CD4-positive, alpha-beta T cell treated with Interleukin-6 for 4 hours (primary cell): ENCODE data around the gene CAMSAP1.

ENCODE experiments used
- DNase-seq: peaks from one replicate; pipeline ENCODE4 v3.0.0-alpha.2; 2020; ENCODE audit warnings: mixed read lengths

The CAMSAP1 gene

DNA sequence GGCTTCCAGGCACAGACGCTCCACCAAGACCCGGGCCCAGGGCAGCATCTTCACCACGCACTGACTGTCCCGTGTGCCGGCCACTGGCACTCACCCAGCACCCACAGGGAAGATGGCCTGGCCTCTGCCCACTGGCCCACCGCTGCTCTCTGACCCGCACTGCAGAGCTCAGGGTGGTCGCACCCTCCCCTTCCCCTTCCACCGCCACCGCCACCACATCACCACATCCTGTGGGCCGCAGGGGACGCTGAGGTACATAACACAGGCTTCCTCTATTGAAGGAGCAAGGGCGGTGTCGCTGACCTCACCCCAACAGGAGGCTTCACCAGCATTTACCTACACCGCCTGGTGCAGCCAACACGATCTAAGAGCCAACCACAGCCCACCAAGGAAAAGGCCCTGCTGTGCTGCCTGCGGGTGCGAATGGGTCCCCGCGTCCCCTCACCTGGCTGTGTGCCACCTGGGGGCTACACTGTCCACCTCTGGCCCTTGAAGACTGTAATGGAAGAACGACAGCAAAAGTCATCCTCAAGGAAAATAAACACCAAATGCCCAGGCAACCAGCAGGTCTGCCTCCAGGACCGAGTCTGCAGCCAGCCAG, 101.8 kb downstream of the CAMSAP1 start:
- no peak for DNase-seq

DNA sequence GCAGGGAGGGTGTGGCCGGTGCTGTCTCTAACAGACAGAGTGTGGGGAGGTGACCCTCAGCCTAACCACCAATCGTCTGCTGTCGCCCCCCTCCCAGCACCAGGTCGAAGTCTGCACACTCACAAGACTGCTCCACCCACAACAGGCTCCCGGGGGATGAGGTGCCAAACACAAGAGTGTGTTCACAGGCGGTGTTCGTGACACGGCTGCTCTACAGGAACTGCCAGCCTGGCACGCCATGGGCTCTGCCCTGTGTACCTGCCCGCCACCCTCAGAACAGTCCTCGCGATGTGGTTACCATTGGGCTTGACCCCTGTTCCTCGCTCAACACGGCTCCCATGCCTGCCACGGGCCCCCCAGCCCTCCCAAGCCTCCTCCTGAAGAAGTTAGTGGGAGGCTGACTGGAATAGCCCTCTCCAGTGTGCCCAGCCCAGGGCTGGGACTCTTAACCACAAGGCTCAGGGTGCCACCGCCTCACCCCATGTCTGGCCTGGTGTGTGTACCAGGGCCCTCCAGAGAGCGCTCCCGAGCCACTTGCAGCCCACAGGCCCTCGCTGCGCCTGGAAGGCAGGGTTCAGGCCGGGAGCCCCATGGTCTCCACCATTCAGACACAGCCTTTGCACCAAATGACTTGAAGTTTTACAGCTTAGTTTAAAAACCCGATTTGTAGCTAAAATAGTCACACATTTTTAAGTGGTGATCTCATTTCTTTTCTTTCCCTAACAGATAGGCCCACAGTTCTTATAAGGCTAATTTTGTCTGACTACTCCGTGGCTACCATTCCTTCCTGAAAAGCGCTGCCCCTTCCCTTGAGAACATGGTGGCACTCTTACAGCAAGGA, 102.5 kb downstream of the CAMSAP1 start:
- DNase-seq: no peak

DNA sequence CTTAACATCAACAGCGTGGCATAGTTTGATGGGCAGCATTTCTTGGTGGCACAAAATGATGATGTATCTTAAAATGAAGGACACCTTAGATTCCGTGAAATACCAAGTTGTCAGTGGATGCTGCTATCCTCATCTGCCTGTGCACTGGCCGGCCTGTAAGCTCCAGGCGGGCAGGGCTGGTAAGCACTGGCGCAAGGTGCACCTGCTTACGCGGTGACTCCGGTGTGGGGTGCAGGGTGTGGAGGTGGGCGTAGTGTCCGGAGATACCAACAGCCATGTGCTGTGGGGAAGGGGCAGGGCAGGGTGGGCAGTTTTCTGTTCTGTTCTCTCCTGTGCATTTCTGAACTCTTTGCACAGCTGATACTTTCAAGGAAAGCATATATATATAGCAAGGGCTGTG, 103.9 kb downstream of the CAMSAP1 start:
- no peak for DNase-seq

DNA sequence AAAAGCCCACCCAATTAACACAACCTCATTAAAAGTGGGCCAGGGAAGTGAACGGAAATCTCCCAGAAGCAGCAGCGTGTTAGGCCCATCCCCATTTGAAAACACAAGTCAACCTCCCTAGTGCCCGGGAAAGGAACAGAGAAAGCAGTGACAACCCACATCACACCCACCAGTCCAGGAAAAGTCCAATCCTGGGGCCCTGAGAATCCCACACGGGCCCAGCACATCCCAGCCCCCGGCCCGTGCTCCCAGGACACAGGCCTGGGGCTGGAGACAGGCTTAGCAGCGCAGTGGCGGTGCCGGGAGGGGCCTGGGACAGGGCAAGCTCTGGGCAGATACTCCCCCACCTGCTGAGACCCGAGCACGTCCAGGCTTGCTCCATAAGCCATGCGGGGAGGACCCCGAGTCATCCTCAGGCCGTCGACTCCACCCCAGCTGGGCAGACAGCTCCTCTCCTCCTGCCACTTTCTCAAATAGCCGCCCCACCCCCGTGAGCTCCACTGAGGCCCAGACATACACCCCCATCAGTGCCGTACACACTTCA, 104.4 kb downstream of the CAMSAP1 start:
- no peak for DNase-seq

DNA sequence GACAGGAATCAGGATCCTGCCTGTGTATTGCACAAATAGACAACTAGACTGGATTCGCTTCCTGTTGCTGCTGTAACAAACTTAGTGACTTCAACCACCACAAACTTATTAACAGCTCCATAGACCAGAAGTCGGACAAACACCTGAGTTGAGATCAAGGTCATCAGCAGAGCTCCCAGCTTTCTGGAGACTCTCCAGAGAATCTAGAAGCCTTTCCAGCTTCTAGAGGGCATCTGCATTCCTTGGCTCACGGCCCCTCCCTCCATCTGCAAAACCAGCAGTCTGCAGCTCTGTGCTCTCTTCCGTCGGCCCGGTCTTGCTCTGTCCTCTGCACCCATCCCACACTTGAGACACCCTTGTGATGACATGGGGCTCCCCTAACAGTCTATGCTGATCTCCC, 106.3 kb downstream of the CAMSAP1 start:
- no peak for DNase-seq

DNA sequence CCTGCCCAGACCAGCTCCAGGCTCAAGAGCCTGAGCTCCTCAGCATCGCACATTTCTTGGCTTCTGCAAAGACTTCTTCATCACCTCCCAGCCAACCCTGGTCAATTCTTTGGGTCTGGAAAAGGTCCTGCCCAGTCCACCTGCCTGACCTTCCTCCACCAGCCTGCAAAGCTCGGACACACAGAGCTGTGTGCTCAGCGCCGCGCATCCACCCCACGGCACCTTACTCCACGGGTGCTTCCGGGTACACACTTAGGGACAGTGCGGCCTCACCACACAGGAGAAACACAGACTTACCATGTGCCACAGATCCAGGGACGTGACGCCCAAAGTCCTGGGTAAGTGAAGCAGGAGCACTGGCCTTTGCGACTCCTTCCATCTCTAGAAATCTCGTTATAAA, 108.1 kb downstream of the CAMSAP1 start:
- no peak for DNase-seq

DNA sequence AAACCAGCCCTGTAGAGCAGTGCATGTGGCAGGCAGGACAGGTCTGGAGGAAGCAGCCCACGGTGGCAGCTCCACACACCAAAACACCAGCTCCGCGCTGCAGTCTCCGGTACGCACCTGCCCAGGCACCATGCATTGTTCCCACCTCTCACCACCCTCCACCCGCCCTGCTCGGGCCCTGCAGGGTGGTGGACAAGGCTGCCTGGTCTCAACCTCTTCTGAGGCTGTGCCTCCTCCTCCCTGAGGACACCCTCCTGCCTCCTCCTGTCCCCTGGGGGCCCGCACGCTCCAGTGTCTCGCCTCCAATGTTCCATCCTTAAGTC, 109.1 kb downstream of the CAMSAP1 start:
- no peak for DNase-seq

DNA sequence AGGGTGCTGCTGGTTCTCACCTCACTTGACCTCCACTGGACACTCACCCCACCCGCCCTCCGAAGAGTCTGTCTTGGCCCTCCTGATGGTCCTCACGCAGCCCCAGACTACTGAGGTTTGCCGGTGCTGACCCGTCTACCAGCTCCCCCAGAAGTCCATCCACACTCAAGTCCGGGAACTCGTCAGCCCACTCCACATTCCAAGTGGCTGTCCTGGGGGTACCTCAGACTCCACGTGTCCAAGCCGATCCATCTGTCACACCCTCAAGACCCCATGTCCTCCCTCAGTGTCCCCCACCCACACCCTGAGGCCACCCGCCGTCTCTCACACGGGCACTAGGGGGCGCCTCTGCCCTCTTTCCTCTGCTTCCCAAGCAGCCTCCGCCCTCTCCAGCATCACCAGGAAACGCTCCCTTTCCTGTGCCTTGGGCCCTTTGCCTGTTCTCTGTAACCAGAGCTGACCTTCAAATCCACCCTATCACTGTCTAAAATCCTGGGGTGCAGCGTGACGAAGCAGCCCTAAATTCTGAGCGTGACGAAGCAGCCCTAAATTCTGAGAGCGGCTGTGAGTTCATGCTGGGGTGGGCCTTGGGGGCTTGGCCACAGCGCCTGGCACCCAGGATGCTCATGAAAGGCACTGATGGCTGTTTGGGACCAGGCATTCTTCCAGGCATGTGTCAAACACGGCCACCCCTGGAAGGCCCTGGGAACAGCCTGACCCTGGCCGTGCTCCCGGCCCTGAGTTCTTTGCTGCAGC, 109.7 kb downstream of the CAMSAP1 start:
- peak; percentile 24 for DNase-seq

DNA sequence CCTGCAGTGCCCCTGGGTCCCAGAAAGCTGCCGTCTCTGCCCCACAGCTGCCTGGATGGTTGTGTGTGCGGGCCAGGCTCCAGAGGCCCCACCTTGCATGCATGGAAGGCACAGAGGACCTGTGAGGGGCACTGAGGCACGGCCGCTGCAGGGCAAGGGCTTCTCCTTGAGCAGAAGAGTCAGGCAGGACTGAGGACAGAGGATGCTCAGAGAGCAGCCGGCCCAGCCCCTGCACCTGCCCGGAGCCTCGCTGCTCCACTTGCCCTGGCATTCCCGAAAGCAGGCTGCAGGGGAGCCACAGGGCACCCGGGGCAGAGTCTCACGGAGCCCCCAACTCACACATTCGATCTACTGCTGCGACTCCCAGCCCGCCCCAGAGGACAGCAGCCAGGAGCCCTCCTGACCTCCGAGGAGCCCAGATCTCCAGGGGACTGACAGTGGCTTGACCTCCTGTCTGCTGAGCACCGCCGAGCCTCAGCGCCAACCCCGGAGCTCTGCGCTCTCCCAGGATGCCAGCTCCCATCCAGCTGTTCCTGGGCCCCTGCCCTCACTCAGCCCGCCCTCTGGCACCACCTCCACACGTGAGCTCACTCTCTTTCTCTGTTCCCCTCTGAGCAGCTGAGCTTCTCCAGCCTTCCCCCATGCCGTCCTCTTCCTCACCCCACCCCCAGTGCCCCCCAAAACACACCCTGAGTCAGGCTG, 110.4 kb downstream of the CAMSAP1 start:
- DNase-seq: no peak

DNA sequence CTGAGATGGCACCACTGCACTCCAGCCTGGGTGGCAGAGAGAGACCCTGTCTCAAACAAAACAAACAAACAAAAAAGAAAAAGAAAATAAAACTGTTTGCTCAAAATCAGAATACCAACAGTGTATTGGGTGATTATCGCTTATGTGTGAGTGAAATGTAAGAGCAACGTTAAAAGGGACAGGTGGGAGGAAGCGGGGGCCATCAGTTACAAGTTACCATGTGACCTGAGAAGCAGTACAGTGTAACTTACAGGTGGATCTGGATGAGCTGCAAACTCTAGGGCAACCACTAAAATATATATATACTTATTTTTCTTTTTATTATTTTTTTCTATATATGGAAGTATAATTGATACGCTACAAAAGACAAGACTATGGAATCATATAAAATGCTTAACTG, 112.0 kb downstream of the CAMSAP1 start:
- no peak for DNase-seq

DNA sequence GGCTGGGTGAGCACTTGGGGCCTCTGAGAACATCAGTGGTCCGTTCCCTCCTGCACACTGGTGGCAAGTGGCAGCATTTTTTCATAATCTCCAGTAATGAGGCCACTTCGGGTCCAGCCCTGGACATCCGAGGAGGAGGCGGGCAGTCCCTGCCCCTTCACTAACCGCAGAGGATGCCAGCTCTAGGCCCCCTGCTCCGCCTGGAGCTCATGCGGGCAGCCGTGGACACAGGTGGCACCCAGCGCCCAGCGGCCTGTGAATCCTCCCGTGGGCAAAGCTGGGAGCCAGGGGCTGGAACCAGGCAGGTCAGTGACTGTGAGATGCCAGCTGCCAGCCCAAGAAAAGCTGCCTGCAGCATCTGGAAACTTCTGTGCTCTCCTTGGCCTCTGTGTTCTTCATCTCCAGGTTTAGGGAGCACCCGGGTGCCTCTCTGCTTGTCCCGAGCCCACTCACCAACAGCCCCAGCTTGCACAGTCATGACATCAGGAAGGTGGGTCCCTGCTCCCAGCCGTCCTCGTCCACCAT, 112.9 kb downstream of the CAMSAP1 start:
- DNase-seq: no peak

DNA sequence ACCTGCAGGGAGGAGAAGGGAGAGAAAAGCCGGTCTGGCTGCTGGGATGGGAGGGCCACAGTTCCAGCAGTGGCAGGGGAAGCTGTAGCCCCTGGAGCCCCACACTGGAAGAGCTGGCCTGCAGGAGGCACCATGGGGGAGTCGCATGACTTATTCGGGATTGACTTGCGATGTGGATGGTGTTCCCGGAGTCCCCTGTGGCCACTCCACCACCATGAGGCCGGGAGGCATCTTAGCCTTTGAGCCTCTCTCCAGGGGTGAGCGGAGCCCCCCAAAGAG, 113.3 kb downstream of the CAMSAP1 start:
- no peak for DNase-seq

DNA sequence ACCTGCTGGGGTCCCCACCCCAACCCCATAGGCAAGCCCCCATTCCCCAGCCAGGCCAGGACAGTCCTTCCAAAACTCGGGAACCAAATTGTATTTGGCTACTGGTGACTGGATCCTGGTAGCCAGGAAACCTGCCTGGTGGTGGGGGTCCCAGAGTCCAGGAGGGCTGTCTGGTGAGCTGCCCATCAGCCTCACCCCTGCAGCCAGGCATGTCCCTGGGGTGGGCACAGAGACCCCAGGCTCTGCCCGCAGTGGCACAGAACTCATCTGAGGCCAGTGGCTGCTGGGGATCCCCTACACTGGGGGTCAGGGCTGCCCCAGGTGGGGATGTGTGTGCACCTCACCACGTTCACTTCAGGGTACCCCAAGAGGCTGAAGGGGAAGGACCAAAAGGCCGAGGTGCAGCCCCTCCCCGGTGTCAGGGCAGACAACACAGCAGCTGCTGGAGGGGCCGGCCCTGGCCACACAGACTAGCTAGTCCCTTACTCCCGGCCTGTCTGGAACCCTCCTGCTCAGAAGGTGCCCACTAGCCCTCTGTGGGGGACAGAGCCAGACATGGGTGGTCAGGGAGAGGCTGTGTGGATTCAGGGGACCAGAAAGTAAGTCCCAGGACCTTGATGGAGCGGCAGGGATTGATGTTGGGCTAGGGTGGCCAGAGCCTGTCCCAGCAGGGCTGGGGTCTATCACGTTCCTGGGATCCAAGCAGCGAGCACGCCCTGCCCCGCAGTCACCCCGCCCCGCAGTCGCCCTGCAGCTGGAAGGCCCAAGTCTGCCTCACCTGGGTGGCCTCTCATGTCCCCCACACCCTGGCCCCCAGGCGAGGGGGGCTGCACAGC, 113.9 kb downstream of the CAMSAP1 start:
- DNase-seq: no peak

DNA sequence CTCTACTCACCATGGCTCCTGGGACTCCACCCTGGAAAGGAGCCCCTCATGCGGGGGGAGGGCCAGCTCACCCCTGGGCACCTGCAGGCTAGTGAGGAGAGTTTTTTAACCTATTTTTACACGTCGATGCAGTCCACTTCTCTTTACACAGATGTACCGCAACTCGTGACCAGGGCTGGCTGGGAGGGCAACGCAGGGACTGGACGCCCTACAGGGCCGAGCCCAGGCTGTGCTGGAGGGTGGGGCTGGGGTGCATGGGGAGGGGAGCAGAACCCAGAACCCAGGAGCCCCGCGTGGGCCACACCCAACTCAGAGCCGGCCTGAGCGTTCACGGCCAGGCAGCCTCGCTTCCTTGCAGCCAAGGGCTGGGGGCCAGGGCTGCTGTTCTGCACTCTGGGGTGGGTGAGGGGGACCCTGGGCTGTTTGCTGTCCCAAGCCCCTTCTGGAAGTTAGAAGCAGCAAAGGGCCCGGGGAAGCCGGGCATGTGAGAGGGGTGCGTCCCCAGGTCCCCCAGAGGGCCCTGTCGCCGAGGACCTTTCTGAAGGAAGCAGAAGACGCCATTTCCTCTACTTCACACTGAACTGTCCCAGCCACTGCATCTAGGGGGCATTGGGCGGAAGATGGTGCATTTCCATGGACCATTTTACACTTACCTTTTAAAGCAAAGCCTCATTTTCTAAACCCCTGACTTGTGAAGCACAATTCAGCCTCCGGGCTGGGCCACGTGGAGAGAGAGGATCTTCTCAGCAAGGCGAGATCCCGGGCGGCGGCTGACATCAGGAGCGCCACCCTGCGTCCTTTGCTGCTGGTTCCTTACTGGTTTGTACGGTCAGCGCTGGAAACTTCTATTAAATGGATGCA, 114.8 kb downstream of the CAMSAP1 start:
- no peak for DNase-seq

DNA sequence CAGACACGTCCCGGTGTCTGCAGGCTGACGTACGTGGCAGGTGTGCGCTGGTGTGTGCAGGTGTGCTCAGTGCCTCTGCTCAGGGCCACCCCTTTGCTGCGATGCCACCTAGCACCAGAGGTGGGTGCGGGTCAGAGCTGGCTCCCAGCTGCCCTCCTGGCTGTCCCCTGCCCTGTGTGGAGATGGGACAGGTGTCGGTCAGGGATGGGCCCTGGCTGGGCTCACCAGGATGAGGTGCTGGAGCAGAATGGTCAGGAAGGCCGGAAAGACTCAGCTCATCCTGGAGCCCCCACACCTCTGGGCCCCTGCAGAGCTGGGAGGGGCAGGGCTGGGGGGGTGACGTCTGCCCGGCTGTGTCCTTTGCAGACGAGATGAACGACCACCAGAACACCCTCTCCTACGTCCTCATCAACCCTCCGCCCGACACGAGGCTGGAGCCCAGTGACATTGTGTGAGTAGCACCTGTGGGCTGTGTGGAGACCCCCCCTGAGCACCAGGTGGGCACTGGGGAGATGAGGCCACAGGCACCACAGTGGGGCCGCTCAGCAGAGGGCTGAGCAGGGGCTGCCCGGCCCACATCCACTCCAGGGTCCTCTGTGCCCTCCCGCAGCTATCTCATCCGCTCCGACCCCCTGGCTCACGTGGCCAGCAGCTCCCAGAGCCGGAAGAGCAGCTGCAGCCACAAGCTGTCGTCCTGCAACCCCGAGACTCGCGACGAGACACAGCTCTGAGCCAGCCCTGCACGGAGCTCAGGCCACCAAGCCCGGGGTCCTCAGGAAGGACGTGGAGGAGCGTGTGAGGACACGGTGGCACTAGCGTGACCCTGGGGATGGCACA, 115.7 kb downstream of the CAMSAP1 start:
- DNase-seq: no peak

DNA sequence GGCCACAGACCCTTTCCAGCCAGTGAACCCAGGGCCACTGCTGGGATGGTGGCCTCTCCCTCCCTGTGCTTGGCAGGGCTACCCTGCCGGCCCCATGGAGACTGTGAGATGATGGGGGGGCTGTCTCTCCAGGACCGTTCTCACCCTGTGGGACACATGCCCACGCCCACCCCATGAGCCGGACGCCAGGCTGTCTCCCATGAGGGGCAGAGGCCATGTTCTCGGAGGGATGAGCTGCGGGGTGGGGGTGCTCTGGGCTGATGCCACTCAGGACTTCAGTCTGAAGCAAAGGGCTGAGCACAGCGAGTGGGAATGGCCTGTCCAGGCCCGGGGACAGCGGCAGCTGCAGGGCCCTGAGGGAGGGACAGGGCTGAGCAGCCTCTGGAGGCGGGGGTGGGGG, 116.5 kb downstream of the CAMSAP1 start:
- DNase-seq: no peak

DNA sequence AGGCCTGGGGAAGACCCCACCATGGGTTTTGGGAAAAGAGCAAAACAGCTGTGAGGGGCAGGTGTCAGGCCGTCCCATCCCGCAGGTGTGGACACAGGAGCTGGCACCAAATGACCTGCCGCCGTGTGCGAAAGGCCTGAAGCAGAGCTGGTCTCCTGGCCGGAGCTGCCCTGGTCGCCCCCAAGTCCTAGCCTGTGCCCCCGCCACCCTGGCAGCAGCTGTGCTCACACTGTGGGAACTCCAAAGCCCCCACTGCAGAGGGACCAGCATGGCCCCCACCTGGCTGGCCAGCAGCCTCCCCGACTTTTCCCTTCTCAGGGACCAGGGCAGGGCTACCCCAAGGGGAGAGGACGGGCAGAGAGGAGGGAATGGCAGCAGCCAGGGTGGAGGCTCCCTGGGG, 117.0 kb downstream of the CAMSAP1 start:
- DNase-seq: no peak

DNA sequence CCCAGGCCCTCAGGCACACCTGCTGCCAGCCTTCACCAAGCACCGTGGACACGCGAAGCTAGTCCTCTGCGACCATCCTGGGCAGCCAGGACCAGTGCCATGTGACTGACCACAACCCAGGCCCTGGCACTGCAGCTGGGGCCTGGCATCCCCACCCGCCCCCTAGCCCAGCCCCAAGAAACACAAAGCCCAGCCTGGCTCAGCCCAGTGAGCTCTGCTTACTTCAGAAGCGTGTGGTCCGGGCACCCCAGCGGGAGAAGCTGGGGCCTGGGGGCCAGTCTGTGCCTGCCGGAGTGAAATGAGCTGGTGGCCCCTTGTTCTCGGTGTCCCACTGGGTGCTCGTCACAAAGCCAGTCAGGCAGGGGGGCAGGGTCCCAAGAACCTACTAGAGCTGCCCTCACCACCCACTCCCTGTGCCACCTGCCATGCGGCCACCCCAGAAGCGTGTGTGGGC, 117.5 kb downstream of the CAMSAP1 start:
- DNase-seq: no peak

DNA sequence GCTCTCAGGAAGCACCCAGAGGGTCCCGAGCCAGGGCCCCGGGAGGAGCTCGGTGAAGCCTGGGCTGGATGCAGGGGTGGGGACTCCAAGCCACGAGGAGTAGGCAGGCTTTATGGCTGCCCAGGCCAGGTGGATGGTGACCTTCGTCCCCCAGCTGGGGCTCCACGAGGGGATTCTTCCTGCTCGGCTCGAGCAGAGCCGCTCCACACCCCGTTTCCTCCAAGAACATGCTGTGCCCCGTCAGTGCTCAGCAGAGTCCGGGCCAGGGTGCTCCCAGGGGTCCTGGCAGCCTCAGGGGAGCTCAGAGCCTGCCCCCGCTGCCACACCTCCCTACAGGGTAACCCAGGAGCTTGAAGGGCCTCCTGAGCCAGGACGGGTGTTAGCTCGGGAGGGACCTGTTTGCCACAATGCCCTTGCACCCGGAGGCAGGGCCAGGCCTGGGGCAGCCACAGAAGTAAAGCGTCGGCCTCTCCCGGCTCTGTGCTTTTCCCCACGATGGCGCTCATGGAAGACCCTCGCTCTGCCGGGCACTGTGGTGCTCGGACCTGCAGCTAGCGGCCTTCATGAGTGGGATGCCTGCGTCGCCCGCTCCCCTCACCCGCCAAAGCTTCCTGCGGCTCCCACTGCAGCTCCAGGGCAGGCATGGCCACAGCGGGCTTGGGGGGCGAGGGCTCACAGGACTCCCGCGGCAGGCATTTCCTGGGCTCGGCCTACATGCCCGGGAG, 118.6 kb downstream of the CAMSAP1 start:
- DNase-seq: no peak
